Measurements from ENCODE around the gene IGSF9B.

The IGSF9B gene

DNA sequence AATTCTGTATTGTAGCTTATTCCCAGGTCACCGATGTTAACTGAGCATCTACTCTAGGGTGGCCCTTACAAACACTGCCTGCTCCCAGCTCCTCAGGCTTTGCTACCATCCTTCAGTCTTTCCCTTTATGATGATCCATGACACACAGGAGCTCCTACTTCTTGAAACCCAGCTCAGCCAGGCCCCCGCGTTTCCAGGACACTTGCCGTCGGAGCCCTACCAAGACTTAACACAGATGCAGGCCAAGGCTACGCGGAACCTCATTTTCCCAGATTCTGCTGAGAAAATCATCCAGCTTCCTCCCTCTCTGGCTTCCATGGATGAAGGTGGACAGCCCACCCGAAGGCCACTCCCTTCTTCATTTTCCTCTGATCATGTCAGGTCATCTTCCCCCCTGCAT is 18.6 kb downstream of the IGSF9B start:
- no peak for DNase-seq (ENCODE audit: low read depth, low spot score)

DNA sequence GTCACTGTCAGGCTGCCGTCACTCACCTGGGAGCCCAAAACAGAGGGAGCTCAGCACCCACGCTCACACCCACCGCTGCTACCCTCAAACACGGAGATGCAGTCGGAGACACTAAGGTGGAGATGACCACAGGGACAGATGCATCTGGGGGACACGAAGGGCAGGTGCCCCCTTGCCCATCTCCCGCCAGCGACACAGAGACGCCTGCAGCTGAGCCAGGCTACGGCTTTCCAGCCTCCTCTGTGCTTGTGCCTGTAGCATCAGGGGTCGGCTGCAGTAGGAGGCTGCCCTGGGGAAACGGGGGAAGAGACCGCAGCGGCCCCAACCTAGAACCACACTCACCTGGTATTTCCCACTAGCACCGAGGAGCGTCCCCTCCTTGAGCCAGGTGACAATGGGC is 19.3 kb downstream of the IGSF9B start:
- DNase-seq (ENCODE audit: low read depth, low spot score), result no peak

DNA sequence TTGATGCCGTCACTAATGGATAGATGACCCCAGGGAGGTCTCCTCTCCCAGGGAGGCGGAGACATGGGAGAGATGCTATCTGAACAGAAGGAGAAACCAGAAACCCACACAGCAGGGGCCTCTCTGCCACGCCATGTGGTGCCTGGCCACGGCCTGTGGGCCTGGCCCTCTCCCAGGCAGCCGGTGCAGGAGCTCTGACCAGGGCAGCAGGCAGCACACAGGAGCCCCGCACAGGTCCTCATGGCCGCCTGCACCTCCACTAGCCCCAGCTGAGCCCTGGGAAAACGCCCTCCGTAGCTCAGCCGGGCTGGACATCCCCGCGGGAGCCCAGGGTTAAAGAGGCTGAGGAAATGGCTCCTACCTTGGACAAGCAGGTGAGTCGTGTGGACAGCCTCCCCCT is 19.8 kb downstream of the IGSF9B start:
- no peak for DNase-seq (ENCODE audit: low read depth, low spot score)

DNA sequence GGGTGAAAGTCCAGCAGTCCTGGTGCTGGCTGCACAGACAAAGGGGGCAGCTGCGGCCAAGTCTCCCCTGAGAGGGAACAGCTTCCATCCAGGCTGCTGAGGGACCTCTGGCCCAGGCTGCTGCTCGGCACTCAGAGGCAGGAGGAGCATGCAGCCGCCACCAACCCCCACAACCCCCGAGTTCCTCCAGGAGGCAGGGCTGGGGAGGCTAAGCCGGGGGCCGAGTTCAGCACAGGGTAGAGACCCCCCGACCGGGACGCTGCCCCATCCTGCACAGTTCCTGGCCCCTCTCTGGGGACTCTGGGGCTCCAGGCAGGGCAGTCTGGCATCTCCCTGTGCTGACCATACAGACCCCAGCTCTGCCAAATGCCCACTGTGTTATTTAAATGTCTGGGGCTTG is 20.2 kb downstream of the IGSF9B start:
- no peak for DNase-seq (ENCODE audit: low read depth, low spot score)

DNA sequence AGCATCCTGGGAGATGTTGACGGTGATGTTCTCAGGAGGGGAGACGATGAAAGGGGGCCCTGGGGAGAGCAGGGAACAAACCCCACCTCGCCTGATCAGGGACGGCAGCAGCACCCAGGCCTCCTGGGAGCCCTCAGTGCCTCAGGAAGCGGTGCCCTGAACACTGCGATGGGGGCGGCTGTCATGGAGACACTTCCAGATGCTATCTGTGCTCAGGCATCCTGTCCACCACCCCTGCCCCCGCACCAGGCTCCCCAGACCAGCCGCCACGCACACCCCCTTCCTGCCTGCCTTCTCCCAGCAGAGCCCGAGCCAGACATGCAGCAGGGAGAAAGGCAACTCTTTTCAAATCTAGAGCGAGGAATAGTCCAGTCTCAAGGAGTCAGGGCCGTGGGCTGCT is 20.6 kb downstream of the IGSF9B start:
- no peak for DNase-seq (ENCODE audit: low read depth, low spot score)

DNA sequence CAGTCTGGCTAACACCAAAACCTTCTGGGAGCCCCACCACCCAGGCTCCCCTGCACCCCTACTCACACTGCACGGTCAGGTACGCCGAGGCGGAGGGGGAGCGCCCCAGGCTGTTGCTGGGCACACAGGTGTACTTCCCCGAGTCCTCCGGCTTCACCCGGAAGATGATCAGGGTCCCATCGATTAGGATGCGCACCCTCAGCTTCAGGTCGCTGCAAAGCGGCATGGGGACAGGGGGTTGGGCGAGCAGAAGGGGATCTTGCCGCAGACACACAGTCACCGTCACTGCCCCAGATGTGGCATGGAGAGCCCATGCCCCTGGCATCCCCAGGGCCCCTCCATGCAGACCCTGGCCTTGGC is 21.2 kb downstream of the IGSF9B start:
- DNase-seq (ENCODE audit: low read depth, low spot score), result no peak

DNA sequence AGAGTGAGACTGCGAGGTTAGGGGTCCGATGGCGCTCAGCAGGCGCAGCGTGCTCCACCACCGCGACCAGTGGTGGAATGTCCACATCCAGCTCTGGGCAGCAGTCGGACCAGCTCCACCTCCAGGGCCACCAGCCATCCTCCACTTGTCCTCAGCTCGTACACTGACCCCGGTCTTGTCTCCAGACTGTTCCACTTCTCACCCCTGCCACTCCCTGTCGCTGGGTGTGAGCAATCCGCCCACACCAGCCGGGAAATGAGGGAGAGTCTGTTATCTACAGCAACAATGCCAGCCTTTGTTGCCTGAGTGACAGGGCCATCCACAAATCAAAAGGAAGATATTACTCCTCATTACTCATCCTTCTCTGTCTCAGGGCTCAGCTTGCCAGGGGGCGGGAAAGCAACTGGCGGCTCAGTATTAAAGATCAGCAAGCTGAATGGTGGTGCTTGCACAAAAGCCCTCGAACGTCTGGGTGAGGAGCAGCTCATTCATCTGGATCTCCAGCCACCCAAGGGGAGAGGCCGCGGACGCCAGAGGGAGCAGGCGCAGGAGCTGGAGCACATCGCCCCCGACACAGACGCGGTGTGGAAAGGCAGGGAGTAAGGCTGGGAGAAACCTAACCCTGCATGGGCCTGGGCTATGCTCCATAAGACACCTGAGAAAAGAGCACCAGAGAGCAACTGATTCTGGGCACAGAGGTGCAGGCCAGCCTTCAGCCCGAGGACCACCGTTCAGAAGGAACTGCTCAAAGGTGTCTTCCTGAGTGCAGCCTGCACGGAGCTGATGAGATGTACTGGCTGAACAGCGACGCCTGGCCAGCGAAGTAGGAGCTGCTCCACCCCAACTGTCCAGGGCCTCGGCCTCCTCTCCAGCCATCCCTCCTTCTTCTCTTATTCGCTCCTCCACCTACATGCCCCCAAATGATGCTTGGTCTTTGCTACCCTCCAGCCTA is 21.9 kb downstream of the IGSF9B start:
- peak; percentile 86 for DNase-seq (ENCODE audit: low read depth, low spot score)

DNA sequence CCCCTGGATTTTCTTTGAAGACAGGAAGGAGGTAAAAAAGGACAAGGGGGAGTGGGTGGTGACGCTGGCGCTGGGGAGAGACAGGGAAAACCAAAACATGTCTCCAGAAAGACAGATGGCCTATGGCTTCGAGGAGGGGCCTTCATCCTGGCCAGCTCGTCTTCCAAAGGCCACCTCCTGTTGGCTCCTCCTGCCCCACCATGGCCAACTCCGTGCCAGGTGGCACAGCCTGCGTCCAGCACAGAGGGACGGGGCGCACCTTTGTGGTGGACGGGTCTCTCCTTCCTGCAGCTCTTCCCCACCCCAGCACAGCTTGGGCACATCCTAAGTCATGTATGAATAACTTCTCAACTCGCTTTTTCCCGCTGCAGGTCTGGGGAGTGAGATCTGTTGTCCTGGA is 22.7 kb downstream of the IGSF9B start:
- no peak for DNase-seq (ENCODE audit: low read depth, low spot score)

DNA sequence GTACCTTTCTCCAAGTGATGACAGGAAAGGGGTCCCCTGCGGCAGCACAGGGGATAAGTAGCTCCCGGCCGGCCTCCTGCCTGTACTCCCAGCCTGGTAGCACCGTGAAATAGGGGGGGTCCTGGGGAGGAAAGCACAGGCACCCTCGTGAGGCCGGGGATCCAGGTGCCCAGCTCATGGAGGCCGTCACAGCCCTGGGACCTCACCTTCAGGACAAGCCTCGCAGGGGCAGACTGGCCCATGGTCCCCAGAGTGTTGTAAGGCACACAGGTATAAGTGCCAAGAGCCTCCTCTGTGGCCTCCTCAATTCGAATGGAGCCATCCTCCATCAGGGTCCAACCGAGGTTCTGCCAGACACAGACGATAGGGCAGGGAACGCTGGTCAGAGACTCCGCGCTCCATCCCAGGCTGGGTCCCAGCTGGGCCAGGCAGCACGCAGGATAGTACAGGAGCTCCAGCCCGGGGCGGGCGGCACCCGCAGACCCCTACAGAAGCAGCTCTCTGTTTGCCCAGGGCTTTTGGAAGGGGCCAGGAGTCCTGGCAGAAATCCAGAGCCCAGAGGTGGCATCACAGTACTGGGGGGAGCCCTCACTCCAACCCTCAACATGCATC is 25.2 kb downstream of the IGSF9B start:
- no peak for DNase-seq (ENCODE audit: low read depth, low spot score)

DNA sequence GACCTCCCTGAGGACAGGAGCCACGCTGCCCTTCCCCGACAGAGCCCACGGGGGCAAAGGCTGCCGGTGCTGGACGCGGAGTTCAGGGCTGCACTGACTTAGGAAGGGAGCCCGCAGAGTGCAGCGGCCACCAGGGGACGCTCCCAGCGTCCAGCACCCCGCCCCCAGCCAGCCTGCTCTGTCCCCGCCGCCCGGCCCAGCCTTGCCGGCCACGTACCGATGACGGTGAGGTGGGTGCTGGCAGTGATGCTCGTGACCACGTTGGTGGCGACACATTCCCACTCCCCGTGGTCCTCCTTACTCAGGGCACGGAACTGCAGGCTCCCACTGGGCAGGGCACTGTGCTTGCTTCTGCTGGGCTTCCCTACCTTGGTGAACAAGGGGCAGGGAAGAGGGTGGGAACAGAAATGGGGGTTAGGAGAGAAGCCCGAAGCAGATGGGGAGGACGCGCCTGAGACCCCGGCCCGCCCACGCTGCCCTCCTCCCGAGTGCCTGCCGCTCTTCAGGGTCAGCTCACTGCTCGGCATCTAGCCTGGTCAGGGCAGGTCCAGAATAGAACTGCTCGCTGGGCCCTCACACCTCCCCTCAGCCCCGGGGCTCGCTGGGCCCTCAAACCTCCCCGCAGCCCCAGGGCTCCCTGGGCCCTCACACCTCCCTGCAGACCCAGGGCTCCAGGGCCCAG is 25.9 kb downstream of the IGSF9B start:
- DNase-seq (ENCODE audit: low read depth, low spot score), result peak; percentile 35

DNA sequence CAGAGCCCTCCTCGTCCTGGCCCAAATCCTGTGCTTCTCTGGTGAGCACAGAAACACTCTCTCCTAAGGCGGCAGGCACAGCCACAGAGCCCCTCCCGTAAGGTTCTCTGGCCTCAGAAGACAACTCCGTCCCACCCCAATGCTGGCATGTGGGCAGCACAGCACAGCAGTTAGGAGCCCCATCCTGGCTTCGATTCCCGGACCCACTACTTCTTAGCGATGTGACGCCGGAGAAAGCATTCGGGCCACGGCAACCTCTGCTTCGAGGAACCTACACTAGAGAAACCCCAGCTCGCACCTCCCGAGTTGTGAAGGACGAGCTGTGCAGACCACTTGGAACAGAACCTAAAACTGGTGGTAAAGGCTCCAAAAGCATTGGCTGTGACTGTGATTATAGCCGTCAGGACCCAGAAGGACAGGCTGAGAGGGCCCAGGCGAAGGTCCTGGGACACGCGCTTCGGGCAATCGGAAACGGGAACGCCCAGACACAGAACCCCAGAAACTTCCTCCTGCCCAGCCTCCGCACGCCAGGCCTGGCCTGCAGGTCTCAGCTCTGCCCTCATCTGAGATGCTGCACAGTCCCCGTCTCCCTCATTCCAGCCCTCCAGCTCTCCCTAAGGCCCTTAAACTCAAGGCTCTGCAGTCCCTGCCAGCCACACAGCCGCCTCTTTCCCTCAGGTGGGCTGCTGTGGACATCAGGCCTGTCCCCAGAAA is 26.6 kb downstream of the IGSF9B start:
- no peak for DNase-seq (ENCODE audit: low read depth, low spot score)

DNA sequence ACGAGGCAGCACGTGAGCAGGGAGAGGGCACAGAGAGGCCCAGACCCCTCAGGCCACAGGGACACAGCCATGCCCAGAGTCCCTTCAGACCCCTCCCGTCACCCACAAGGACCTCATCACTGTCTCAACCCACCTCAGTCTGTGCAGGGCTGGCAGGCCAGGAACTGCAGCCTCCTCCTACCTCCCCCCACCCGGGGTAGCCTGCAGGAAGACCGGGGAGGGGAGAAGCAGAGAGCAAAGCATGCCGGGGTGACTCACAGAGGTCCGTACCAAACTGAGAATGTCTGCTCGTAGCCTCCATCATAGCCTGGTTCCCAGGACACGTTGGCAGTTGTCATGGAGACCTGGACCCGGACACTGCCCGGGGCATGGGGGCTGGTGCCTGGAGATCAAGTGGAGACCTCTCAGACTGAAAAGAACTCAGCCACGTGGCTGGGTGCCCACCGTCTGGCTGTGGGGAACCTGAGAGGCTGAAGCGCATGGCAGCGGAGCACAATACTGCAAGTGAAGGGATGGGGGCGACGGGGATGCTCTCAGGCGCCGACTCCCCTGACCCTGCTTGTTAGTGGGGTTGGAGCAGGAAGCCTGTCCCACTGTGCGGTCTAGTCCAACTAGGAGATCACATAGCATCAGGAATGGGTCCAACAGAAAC is 27.2 kb downstream of the IGSF9B start:
- DNase-seq (ENCODE audit: low read depth, low spot score), result peak; percentile 49

DNA sequence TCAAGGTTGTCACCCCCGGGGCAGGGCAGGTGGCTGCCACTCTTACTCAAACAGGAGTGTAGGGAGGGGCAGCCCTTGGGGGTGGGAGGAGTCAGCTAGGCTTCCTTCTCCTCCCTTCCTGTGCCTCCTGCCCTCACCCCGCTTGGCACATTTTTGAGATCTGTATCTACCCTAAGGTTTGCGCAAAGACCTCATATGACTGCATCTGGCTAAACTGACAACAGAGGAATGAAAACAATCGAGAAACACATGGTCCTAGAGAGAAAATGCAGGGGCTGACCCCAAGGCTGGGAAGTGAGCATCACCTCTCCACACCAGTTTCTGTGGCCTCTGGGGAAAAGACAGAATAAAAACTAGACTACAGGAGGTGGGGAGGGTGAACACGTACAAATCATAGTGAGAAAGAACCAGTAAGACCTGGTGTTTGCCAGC is 28.1 kb downstream of the IGSF9B start:
- DNase-seq (ENCODE audit: low read depth, low spot score), result no peak

DNA sequence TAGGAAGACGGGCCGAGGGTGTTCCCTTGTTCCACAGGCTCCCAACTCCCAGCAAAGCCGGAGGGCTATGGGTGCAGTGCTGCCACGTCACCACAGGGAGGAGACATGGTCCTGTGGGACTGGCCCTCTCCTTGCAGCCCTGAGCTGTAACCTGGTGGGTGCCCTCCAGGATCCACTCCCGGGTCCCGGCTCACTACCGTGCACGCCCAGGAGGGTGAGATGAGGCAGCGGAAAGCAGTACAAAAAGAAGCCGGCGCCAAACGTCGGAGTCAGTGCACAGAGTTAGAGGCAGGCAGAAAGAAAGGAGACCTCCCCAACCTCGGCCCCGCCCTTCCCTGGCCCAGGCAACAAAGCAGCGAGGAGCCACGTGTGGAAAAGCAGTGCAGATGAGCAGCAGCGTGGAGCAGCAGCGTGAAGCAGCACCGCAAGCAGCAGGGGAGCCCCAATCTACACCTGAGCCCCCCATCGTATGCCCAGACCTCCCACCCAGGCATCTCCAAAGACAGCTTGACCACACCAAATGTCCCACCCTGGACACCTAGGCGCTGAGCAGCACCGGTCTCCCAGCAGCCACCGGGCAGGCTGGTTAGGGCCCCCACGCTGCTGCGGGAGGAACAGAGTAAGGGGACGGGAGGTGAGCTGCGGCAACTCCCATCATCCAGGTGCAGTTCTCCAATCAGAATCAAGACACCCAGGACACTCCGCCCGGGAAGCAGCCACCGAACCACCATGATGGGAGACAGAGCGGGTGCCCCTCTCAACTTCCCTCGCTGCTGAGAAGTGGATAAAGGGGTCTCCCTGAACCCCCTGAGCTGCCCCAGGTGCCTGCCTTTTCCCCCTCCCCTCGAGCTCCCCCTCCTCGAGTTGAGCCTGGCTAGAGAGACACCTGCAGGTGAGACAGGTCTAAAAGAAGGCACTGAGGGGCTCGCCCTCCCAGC is 28.8 kb downstream of the IGSF9B start:
- peak; percentile 86 for DNase-seq (ENCODE audit: low read depth, low spot score)

DNA sequence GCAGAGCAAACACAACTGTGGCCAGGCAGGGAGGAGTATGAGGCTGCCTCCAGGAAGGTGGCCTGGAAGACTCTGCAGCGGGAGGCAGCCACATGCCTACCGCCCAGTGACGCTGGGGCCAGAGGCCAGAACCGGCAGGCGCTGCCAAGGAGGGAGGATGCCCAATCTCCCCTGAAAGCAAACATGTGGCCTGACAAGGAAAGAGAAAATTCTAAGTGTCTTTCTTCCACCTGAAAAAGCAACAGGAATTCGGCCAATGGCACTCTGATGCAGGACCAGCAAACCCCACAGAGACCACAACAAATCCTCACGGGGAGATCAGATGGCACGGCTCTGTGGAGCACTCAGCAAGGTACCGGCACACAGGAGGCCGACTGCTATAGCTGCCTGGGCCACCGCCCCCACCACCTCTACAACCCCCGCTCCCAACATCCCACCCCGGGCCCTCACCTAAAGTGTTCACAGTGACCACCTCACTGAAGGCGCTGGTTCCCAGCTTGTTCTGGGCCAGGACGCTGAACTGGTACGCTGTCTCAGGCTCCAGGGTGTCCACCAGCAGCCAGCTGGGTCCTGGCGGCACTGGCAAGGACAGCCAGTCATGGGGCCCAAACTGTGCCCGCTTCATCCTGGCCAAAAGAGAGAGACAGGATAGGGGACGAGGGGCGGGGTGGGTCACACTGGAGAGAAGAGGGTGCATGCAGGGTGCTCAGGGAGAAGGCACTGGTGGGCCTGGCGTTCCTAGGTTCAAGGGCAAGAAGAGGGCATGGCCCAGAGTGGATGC is 30.1 kb downstream of the IGSF9B start:
- DNase-seq (ENCODE audit: low read depth, low spot score), result peak; percentile 67

DNA sequence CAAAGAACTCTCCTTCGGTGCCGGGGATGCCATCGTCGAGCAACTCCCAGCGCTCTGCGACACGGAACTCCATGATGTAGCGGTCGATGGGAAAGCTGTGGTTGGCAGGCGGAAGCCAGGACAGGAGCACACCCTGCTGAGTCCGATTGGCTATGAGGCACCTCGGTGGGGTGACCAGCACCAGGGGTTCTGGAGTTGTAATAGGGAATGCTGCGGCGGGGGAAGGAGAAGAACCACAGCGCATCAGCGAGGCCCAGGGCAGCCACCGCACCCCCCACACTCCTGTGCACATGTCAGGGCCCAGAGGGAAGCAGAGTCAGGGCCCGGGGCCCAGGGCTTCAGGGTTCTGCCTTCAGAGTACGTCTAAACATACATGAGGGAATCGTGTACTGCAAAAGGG is 31.0 kb downstream of the IGSF9B start:
- no peak for DNase-seq (ENCODE audit: low read depth, low spot score)

DNA sequence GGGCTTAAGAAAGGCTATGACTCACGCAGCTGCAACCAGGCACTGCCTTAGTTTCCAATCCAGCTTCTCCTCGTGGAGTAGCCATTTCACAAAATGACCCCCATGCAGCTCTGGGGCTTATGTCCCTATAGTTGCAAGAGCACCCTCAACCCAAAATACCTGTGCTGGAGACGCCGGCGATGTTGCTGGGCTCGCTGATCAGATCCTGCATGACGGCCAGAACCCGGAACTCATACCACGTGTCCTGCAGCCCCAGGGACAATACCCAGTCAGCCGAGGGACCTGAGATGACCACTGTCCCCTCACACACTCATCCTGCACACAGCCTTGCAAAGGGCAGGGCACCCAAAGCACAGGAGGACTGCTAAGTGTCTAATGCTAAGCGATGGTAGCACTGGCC is 32.1 kb downstream of the IGSF9B start:
- DNase-seq (ENCODE audit: low read depth, low spot score), result no peak

DNA sequence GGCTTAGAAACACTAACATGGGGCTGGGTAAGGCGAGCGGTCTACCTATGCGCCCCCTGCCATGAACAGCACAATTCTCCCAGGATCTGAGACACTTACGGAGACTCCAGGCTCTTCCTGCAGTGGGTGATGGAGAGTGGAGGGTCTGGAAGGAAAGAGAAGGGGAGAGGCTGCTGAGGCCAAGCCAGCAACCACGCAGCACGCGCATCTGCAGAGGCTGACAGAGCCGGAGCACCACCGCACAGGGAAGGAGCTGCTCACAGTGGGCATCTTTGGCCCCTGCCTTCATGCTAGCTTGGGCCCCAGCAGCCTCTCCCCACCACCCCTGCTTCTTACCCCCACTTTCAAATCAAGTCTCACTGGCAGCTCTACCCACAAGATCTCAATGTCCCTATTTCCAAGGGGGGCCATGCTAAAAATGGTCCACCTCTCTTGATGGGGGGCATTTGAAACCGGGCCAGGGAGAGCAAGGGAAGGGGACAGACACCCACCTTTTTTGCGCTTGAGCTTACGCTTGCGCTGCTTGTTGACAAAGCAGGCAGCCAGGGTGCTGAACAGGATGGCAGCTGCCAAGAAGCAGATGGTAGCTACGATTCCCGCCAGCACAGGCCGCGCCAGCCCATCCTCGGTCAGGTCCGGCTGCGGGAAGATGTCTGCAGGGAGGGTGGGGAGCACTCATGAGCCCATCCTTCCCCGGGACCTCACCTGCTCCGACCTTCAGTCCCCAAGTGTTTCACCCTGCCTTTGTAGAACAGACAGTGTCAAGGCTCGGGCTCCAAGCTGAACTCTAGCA is 34.5 kb downstream of the IGSF9B start:
- DNase-seq (ENCODE audit: low read depth, low spot score), result no peak

DNA sequence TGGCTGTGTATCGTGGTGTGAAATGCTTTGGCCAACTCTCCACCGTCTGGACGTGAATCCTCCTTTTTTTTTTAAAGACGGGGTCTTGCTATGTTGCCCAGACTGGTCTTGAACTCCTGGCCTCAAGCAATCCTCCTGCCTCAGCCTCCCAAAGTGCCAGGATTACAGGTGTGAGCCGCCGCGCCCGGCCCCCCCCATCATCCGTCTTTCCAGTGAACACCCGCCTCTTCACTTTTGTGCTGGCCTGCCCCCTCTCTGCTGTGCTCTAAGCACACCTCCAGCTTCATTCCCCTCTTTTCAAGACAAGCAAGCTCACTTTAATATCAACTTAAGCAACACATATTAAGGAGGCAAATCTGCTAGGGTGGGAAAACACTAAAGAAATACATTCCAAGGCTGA is 35.3 kb downstream of the IGSF9B start:
- DNase-seq (ENCODE audit: low read depth, low spot score), result no peak

Measured in astrocyte of the hippocampus (primary cell).